ENCODE data around the gene PRAC2. TPM values are rescaled to one million over a fixed set of nuclear protein-coding genes. Genes with fewer than 3 reads are reported as not detected.

PRAC2 gene
- total and polyA plus RNA-seq, 2 of the 8 experiments (the other 6 are each of a cell fraction or from before 2014, with no cell fraction given), result not detected

DNA sequence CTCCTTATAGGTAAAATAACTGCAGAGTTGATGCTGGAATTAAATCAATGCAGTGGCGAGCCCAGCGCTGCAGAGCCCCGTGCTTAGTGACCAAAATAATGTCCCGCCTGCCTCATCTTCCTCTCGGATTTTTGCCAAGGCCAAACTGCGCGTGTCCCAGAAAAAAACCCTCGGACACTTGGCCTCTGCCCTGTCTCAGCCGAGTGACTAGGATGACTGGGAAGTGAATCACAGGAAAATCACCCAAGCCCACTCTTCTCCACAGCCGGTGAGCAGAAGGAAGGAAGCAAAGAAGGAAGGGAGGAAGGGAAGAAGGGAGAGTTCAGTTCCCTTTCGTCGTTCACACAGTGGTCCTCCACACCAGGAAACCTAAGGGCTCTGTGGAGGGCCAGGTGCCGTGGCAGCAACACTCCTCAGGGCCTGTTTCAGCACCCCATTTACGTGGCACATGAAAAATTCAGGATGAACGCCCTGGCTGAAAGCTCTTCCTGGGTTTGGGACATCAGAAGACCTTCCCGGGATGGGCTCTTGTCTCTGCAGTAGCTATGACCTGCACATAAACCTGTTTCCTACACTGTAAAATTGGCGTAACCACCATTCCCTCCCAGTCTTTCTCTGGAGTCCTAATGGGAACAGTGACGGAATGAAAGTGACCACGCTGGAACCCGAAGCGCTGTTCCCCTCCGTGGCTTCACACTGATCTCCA lies 31.0 kb downstream of the PRAC2 start:
- Histone ChIP-seq H3K79me1 (ENCODE audit: low read depth, low read length) (no peaks in the 10 kb centered on the region), H2BK5ac (ENCODE audit: low read depth, low read length) (0 out of 2 replicates have a peak overlapping the region, but pooled peaks have one; percentile 11), H2BK15ac (ENCODE audit: low read length) (0 out of 2 replicates have a peak overlapping the region, but pooled peaks have one; percentile 18), H4K91ac (replicated peaks; ENCODE audit: insufficient read length, low read length) (no peak overlapping the region), H3K36me3 (ENCODE audit: control insufficient read depth in 2 of 4, insufficient read depth in 4 of 4, low read length in 3 of 4) (no peaks in the 10 kb centered on the region; a peak in 1 of 8 replicates), H4K20me1 (replicated peaks in 1 of 2; ENCODE audit: control insufficient read depth in 1 of 2, insufficient read depth in 2 of 2, low read length in 2 of 2) (peaks cover 24 to 38% of the 10 kb centered on the region in 2 experiments), H2BK20ac (ENCODE audit: low read length) (no peak overlapping the region), H3K4me3 (ENCODE audit: extremely low read depth in 1 of 4, insufficient read depth in 2 of 4, low read depth in 3 of 4, low read length in 4 of 4) (no peak overlapping the region), H3K14ac (ENCODE audit: insufficient read length) (no peak overlapping the region), H3K23ac (ENCODE audit: insufficient read length) (no peak overlapping the region), H3K56ac (replicated peaks; ENCODE audit: insufficient read length, low read depth, low read length) (no peak overlapping the region), H3K9me3 (ENCODE audit: insufficient read depth in 2 of 2, low read depth in 1 of 2, low read length in 1 of 2) (no peaks in the 10 kb centered on the region), H3K9ac (replicated peaks in 1 of 4; ENCODE audit: extremely low read depth in 1 of 4, low read depth in 3 of 4, low read length in 3 of 4) (no peak overlapping the region), H4K8ac (ENCODE audit: extremely low read depth, insufficient read depth, low read length) (no peak overlapping the region), H2AK5ac (ENCODE audit: low read depth, low read length) (peak overlapping the region; percentile 0; the same call in 1 of the 2 replicates), H3K23me2 (ENCODE audit: low read depth, low read length) (peaks cover 2% of the 10 kb centered on the region; the same call in 1 of the 2 replicates), H2AFZ (ENCODE audit: low read length) (no peak overlapping the region), H3K27ac (ENCODE audit: low read depth, low read length) (no peak overlapping the region), H2BK120ac (replicated peaks; ENCODE audit: low read depth, low read length) (no peak overlapping the region), H3K4ac (replicated peaks; ENCODE audit: insufficient read length, low read depth, low read length) (no peak overlapping the region), H3K4me1 (replicated peaks in 1 of 4; ENCODE audit: control insufficient read depth in 3 of 4, insufficient read depth in 4 of 4, low read length in 3 of 4) (peaks cover 0 to 7% (median 3%) of the 10 kb centered on the region in 4 experiments; a peak in 4 of 7 replicates), H3K18ac (ENCODE audit: extremely low read depth, low read length) (no peak overlapping the region), H3K4me2 (ENCODE audit: insufficient read depth in 1 of 2, low read depth in 2 of 2, low read length in 2 of 2) (no peak overlapping the region), H3K27me3 (replicated peaks in 1 of 4; ENCODE audit: control insufficient read depth in 3 of 4, extremely low read depth in 1 of 4, insufficient read depth in 3 of 4, low read length in 3 of 4) (peaks cover 88 to 99% (median 97%) of the 10 kb centered on the region in 4 experiments), H3K79me2 (ENCODE audit: control insufficient read depth in 1 of 2, insufficient read depth in 2 of 2, low read length in 2 of 2) (no peaks in the 10 kb centered on the region), H2BK12ac (ENCODE audit: low read depth, low read length) (no peak overlapping the region; the same call in 1 of the 2 replicates), H4K5ac (ENCODE audit: insufficient read length, low read depth, low read length) (no peak overlapping the region)
- no peak for DNase-seq (ENCODE audit: low read depth in 1 of 2, low spot score in 2 of 2)
- ChIA-PET CTCF (ENCODE audit: partially characterized antibody) (interaction anchor here (0.7 to 18.8 kb wide), 10 partner anchors 10 to 277 kb away, joined by 3 to 186 read pairs (median 4); no protein-coding TSS in a partner anchor), POLR2A (ENCODE audit: partially characterized antibody) (no interaction called here)
- no peak for FAIRE-seq
- 29% methylated on average over 22 of the region's 22 CpGs; no CpG with 5 or more reads in 1 of the 2 experiments for WGBS, 2 experiments (ENCODE audit: extremely low coverage in 1 of 2, insufficient coverage in 1 of 2, insufficient read length in 1 of 2, insufficient replicate concordance in 2 of 2, low coverage in 1 of 2, low lambda C conversion rate in 2 of 2, missing lambda C conversion rate in 1 of 2)
- peak; percentile 86 for TF ChIP-seq RNF2 (IDR thresholded peaks at IDR 0.05; ENCODE audit: borderline replicate concordance, low read depth, low read length, missing control alignments, poor library complexity, severe bottlenecking)

Data from H1 (cell line).